Neural cell (in vitro differentiated cells): Measurements from ENCODE around the gene RTN4. TPM values are rescaled to one million over a fixed set of nuclear protein-coding genes. Genes with fewer than 3 reads are reported as not detected.

Experiments
- H2AFZ ChIP-seq: fragments of 200-600, 300-800 bp; sonication (generic), shearing (Covaris generic); 2 replicates; pipeline ENCODE4 v1.6.0; 2014; ENCODE audit warnings: low read depth, mild to moderate bottlenecking, antibody characterized with exemption, low read length, moderate library complexity
- H3F3A ChIP-seq: fragments of 200-600 bp; shearing (Covaris generic); 2 replicates; pipeline ENCODE4 v1.6.1; 2016; ENCODE audit warnings: mild to moderate bottlenecking, moderate library complexity, mixed read lengths, antibody characterized with exemption, low read length; ENCODE audit not compliant: insufficient read depth, poor library complexity, severe bottlenecking
- H3K27ac ChIP-seq: fragments of 200-600, 300-800 bp; sonication (generic), shearing (Covaris generic); 2 replicates; pipeline ENCODE4 v1.5.1; 2014; ENCODE audit warnings: mild to moderate bottlenecking, low read length, moderate library complexity
- H3K27me3 ChIP-seq: fragments of 300-800, 200-600 bp; sonication (generic), shearing (Covaris generic); 2 replicates; pipeline ENCODE4 v1.6.0; 2014; ENCODE audit warnings: mild to moderate bottlenecking, low read depth, low read length, moderate library complexity; ENCODE audit not compliant: insufficient read depth
- H3K36me3 ChIP-seq: fragments of 300-800, 200-600 bp; sonication (generic), shearing (Covaris generic); 2 replicates; pipeline ENCODE4 v1.5.1; 2014; ENCODE audit warnings: mild to moderate bottlenecking, antibody characterized with exemption, low read length, moderate library complexity; ENCODE audit not compliant: insufficient read depth
- H3K4me2 ChIP-seq: fragments of 300-800, 200-600 bp; sonication (generic), shearing (Covaris generic); 2 replicates; pipeline ENCODE4 v1.6.0; 2014; ENCODE audit warnings: mild to moderate bottlenecking, low read length
- H3K4me3 ChIP-seq: fragments of 300-800, 200-600 bp; sonication (generic), shearing (Covaris generic); 2 replicates; pipeline ENCODE4 v1.5.1; 2014; ENCODE audit warnings: mild to moderate bottlenecking, low read length, moderate library complexity
- H3K79me2 ChIP-seq: fragments of 200-600 bp; shearing (Covaris generic); replicated peaks from 2 replicates; pipeline ENCODE4 v1.6.0; 2014; ENCODE audit warnings: mild to moderate bottlenecking, low read length, moderate library complexity; ENCODE audit not compliant: insufficient read depth
- H3K9ac ChIP-seq: fragments of 300-800, 200-600 bp; sonication (generic), shearing (Covaris generic); 2 replicates; pipeline ENCODE4 v1.6.1; 2016; ENCODE audit warnings: mild to moderate bottlenecking, low read length, mixed read lengths
- H3K9me2 ChIP-seq: fragments of 200-600 bp; shearing (Covaris generic); 2 replicates; pipeline ENCODE4 v1.6.1; 2016; ENCODE audit warnings: mild to moderate bottlenecking, low read length, mixed read lengths; ENCODE audit not compliant: insufficient read depth
- H3K9me3 ChIP-seq: fragments of 200-600, 300-800 bp; sonication (generic), shearing (Covaris generic); 2 replicates; pipeline ENCODE4 v1.6.1; 2016; ENCODE audit warnings: mild to moderate bottlenecking, mixed run types, low read length, moderate library complexity, mixed read lengths
- H4K20me1 ChIP-seq: fragments of 200-600 bp; shearing (Covaris generic); 2 replicates; pipeline ENCODE4 v1.6.1; 2016; ENCODE audit warnings: mild to moderate bottlenecking, mixed run types; ENCODE audit not compliant: insufficient read depth
- EP300 ChIP-seq: fragments of 450-650 bp; conservative IDR thresholded peaks from 2 replicates; pipeline ENCODE4 v1.6.1; 2014; ENCODE audit warnings: antibody characterized with exemption, mild to moderate bottlenecking, moderate library complexity; ENCODE audit not compliant: poor library complexity, severe bottlenecking
- EZH2 ChIP-seq: fragments of 200-600, 300-800 bp; shearing (Covaris generic), sonication (generic); IDR thresholded peaks from 2 replicates; pipeline ENCODE4 v1.6.1; 2014; ENCODE audit warnings: antibody characterized with exemption, low read length, borderline replicate concordance, mild to moderate bottlenecking; ENCODE audit not compliant: insufficient read depth, poor library complexity, severe bottlenecking
- MXI1 ChIP-seq: fragments of 450-650 bp; conservative IDR thresholded peaks from 2 replicates; pipeline ENCODE4 v1.6.1; 2014; ENCODE audit warnings: antibody characterized with exemption, mild to moderate bottlenecking; ENCODE audit not compliant: poor library complexity, severe bottlenecking
- POLR2AphosphoS5 ChIP-seq: IDR thresholded peaks from 2 replicates; pipeline ENCODE4 v1.6.1; 2012
- RAD21 ChIP-seq: fragments of 450-650 bp; conservative IDR thresholded peaks from 2 replicates; pipeline ENCODE4 v1.6.1; 2014; ENCODE audit warnings: antibody characterized with exemption, mild to moderate bottlenecking, moderate library complexity
- SMC3 ChIP-seq: fragments of 450-650 bp; conservative IDR thresholded peaks from 2 replicates; pipeline ENCODE4 v1.6.1; 2014; ENCODE audit warnings: antibody characterized with exemption, mild to moderate bottlenecking, moderate library complexity; ENCODE audit not compliant: poor library complexity
- TAF1 ChIP-seq: IDR thresholded peaks from 2 replicates; pipeline ENCODE4 v1.6.1; 2012; ENCODE audit warnings: low read depth
- polyA plus RNA-seq: library from polyadenylated mRNA; depleted of rRNA; stranded (reverse); fragments of >200 nt; gene quantifications from 2 replicates; pipeline ENCODE4 v1.2.3, GENCODE V29; 2014
- TF ChIP-seq, protein P1 (sequence below): IDR thresholded peaks from 2 replicates; pipeline ENCODE4 v1.6.1; 2012; ENCODE audit warnings: borderline replicate concordance
- TF ChIP-seq, protein P2 (sequence below): fragments of 450-650 bp; IDR thresholded peaks from 2 replicates; pipeline ENCODE4 v1.5.1; 2014; ENCODE audit warnings: antibody characterized with exemption, mild to moderate bottlenecking, moderate library complexity; ENCODE audit not compliant: poor library complexity, severe bottlenecking

The RTN4 gene
- polyA plus RNA-seq, 1 donor from 2014 or later: 582 TPM

DNA sequence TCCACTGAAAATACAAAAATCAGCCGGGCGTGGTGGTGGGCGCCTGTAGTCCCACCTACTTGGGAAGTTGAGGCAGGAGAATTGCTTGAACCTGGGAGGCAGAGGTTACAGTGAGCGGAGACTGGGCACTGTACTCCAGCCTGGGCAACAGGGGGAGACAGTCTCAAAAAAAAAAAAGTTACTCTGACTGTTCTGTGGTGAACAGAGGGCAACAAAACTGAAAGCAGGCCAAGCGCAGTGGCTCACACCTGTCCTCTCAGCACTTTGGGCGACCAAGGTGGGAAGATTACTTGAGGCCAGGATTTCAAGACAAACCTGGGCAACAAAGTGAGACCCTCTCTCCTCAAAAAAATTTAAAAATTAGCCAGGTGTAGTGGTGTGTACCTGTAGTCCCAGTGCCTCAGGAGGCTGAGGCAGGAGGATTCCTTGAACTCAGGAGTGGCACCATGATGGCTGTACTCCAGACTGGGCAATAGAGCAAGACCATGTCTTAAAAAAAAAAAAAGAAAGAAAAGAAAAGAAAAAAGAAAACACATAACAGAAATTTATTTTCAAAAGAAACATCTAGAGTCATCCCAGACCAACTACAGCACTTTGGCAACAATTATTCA is 13.6 kb upstream of the RTN4 start:
- H2AFZ ChIP-seq: no peak overlapping the region
- no peak overlapping the region for H3K4me3 ChIP-seq
- H3K4me2 ChIP-seq: no peak overlapping the region
- H3K27ac ChIP-seq: no peak overlapping the region
- H3F3A ChIP-seq: no peaks in the 10 kb centered on the region
- no peaks in the 10 kb centered on the region for H3K9me2 ChIP-seq
- H3K27me3 ChIP-seq: no peaks in the 10 kb centered on the region
- H3K9me3 ChIP-seq: no peaks in the 10 kb centered on the region
- no peaks in the 10 kb centered on the region for H4K20me1 ChIP-seq
- H3K36me3 ChIP-seq: no peaks in the 10 kb centered on the region
- no peaks in the 10 kb centered on the region for H3K79me2 ChIP-seq
- TF ChIP-seq MXI1 (no peak), EZH2 (no peak), RAD21 (no peak), SMC3 (no peak), POLR2AphosphoS5 (no peak), EP300 (no peak), TAF1 (no peak)
- TF ChIP-seq, protein P1, sequence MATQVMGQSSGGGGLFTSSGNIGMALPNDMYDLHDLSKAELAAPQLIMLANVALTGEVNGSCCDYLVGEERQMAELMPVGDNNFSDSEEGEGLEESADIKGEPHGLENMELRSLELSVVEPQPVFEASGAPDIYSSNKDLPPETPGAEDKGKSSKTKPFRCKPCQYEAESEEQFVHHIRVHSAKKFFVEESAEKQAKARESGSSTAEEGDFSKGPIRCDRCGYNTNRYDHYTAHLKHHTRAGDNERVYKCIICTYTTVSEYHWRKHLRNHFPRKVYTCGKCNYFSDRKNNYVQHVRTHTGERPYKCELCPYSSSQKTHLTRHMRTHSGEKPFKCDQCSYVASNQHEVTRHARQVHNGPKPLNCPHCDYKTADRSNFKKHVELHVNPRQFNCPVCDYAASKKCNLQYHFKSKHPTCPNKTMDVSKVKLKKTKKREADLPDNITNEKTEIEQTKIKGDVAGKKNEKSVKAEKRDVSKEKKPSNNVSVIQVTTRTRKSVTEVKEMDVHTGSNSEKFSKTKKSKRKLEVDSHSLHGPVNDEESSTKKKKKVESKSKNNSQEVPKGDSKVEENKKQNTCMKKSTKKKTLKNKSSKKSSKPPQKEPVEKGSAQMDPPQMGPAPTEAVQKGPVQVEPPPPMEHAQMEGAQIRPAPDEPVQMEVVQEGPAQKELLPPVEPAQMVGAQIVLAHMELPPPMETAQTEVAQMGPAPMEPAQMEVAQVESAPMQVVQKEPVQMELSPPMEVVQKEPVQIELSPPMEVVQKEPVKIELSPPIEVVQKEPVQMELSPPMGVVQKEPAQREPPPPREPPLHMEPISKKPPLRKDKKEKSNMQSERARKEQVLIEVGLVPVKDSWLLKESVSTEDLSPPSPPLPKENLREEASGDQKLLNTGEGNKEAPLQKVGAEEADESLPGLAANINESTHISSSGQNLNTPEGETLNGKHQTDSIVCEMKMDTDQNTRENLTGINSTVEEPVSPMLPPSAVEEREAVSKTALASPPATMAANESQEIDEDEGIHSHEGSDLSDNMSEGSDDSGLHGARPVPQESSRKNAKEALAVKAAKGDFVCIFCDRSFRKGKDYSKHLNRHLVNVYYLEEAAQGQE: no peak
- TF ChIP-seq, protein P2, sequence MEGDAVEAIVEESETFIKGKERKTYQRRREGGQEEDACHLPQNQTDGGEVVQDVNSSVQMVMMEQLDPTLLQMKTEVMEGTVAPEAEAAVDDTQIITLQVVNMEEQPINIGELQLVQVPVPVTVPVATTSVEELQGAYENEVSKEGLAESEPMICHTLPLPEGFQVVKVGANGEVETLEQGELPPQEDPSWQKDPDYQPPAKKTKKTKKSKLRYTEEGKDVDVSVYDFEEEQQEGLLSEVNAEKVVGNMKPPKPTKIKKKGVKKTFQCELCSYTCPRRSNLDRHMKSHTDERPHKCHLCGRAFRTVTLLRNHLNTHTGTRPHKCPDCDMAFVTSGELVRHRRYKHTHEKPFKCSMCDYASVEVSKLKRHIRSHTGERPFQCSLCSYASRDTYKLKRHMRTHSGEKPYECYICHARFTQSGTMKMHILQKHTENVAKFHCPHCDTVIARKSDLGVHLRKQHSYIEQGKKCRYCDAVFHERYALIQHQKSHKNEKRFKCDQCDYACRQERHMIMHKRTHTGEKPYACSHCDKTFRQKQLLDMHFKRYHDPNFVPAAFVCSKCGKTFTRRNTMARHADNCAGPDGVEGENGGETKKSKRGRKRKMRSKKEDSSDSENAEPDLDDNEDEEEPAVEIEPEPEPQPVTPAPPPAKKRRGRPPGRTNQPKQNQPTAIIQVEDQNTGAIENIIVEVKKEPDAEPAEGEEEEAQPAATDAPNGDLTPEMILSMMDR: no peak
- H3K9ac ChIP-seq: no peak overlapping the region

DNA sequence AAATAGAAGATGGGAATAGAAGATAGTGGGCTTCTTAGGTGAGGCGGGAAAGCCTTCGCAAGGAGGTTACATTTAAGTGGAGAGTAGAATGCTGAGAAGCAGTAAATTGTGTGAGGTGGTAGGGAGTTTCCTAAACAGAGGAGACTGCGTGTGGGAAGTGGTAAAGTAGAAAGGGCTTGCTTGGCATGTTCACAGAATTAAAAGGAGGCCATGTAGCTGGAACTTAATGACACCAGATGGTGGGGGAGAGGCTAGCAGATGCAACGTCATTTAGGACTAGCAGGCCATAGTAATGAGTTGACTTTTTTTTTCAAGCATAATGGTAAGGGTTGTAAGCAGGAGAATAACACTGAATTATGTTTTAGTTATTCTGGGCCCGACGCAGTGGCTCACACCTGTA is 13.0 kb upstream of the RTN4 start:
- Histone ChIP-seq H3K79me2 (no peaks in the 10 kb centered on the region), H3K27me3 (no peaks in the 10 kb centered on the region), H3K36me3 (no peaks in the 10 kb centered on the region), H3K9me2 (no peaks in the 10 kb centered on the region), H3F3A (no peaks in the 10 kb centered on the region), H3K27ac (no peak overlapping the region), H3K4me3 (no peak overlapping the region), H4K20me1 (no peaks in the 10 kb centered on the region), H2AFZ (no peak overlapping the region), H3K9me3 (no peaks in the 10 kb centered on the region), H3K9ac (no peak overlapping the region), H3K4me2 (no peak overlapping the region)
- TF ChIP-seq POLR2AphosphoS5: no peak
- TF ChIP-seq RAD21: no peak
- TF ChIP-seq, protein P1: no peak
- TF ChIP-seq EP300: no peak
- no peak for TF ChIP-seq SMC3
